AG10803 (cell line): Measurements from ENCODE around the gene RASSF1.

ENCODE experiments used
- DNase-seq: peaks from one replicate; pipeline ENCODE4 v3.0.0; 2010; ENCODE audit warnings: low read depth
- H3K4me3 ChIP-seq: 2 replicates; pipeline ENCODE4 v1.5.1; 2011; ENCODE audit warnings: mild to moderate bottlenecking, low read length, control low read depth
- TF ChIP-seq, protein P1 (sequence below): conservative IDR thresholded peaks from 2 replicates; pipeline ENCODE4 v1.5.1; 2011; ENCODE audit warnings: mild to moderate bottlenecking, low read length, control low read depth, inconsistent platforms

RASSF1 gene

DNA sequence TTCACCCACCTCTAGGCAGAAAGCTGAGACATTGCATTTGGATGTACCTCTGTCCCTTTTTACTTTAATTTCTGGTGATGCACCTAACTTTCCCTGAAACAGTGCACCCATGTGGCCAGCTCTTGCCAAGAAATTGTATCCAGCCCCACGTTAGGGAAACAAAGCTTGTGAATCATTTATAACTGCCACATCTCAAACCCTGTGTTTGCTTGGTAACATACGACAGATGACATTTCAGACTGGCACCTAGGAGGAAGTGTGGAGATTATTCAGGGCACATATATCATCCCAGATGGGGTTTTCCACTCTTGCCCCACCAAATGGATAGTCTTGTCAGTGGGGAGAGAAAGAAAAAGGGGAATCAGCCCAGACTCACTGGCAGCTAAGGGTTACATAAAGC lies 12.1 kb upstream of the RASSF1 start:
- TF ChIP-seq, protein P1, sequence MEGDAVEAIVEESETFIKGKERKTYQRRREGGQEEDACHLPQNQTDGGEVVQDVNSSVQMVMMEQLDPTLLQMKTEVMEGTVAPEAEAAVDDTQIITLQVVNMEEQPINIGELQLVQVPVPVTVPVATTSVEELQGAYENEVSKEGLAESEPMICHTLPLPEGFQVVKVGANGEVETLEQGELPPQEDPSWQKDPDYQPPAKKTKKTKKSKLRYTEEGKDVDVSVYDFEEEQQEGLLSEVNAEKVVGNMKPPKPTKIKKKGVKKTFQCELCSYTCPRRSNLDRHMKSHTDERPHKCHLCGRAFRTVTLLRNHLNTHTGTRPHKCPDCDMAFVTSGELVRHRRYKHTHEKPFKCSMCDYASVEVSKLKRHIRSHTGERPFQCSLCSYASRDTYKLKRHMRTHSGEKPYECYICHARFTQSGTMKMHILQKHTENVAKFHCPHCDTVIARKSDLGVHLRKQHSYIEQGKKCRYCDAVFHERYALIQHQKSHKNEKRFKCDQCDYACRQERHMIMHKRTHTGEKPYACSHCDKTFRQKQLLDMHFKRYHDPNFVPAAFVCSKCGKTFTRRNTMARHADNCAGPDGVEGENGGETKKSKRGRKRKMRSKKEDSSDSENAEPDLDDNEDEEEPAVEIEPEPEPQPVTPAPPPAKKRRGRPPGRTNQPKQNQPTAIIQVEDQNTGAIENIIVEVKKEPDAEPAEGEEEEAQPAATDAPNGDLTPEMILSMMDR = peak; percentile 33
- no peak overlapping the region for H3K4me3 ChIP-seq
- DNase-seq = no peak

DNA sequence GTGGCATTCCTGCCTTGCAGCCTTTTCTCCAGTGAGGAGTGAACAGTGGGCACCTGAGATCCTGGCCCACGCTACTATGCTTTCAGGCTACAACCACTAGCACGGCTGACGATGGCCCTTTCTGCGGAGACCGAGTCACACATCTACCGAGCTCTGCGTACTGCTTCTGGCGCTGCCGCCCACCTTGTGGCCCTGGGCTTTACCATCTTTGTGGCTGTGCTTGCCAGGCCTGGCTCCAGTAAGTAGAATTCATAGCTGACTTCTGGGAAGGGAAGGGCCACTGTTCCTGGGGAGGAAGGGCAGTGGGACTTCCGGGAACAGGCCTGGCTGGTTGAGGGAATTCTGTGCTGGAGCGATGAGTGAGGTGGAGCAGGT lies 10.7 kb upstream of the RASSF1 start:
- TF ChIP-seq, protein P1 = no peak
- no peak for DNase-seq
- H3K4me3 ChIP-seq = peak overlapping the region; percentile 97

DNA sequence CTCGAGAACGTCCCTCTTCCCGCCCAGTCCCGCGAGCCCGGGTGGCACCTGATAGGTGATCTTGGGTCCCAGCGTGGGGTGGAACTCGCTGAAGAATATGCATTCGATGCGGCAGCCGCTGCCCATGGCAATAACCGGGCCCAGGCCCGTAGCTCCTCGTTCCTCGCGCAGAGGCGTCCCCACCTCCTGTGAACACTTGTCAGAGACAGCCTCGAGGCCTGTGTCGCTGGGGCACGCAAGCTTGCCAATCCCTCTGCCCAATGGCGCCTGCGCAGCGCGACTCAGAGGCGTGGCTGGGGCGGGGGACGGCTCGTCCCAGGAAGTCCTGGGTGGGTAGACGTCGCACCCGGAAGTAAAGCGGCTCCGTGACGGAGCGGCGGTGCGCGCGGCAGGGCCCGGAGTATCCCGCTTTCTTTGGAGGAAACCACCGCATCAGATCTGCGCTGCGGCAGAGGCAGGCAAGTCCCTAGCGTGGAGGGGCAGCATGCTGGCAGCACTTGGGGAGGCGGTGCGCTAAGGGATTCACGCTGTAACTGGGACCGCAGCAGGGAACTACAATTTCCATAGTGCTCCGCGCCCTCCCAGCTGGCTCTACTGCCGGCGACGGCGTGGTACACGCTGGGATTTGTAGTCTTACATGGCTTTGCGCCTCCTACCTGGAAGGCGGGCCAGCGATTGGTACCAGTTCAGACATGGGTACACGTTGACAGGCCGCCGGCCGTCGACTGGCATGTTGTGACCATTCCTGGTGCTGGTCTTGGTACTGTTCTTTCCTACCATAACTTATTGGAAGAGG lies 10.1 kb upstream of the RASSF1 start, which contains the start of the genes CYB561D2 and NPRL2:
TSS of gene CYB561D2 (plus strand) at position 336 of the 796 bp plus-strand sequence. CDS start 572 bp downstream, outside the sequence.
TSS of gene NPRL2 (minus strand) at position 249 of the 796 bp plus-strand sequence. CDS start at position 126, 123 bp downstream.
- TF ChIP-seq, protein P1 = no peak
- DNase-seq = peak; percentile 90
- H3K4me3 ChIP-seq = peak within 1 kb of the TSS; percentile 97

DNA sequence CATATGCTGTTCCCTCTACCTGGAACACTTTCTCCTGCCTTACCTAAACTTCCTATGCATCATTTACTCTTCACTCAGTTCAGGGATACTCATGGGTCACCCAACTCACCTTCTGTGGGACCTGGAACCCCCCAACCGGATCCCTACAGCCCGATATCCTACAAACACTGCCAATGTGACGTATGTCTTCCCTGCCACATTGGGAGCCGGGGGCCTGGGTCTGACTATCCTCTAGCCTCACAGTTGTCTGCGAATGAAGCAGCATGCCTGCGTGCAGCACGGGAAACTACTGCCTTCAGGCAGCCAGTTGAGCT lies 9.5 kb upstream of the RASSF1 start:
- TF ChIP-seq, protein P1 = no peak
- no peak for DNase-seq
- peak overlapping the region; percentile 97 for H3K4me3 ChIP-seq

DNA sequence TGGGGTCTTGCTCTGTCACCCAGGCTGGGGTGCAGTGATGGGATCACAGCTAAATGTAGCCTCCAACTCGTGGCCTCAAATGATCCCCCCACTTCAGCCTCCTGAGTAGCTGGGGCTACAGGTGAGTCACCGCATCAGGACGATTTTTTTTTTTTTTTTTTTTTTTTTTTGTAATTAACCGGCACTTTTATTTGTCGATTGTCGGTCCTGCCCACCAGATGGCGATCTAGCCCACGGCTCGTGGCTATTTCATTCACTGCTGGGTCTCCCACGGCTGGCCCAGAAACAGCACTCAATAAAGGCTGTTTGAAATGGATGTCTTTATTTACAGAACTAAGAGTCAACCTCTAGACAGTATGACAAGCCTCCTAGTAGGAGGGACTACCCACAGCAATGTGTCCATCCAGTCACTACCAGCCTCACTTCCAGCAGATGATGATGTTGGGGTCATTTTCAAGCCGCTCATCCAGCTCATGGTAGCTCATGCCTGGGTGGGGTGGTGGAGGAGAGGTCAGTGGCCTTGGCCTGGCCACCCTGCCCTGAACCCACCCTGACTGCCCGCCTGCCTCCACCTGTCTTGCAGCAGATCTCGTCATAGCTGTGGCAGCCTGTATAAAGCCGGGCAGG lies 6.7 kb upstream of the RASSF1 start:
- DNase-seq = peak; percentile 67
- TF ChIP-seq, protein P1 = peak; percentile 69
- H3K4me3 ChIP-seq = no peak overlapping the region

DNA sequence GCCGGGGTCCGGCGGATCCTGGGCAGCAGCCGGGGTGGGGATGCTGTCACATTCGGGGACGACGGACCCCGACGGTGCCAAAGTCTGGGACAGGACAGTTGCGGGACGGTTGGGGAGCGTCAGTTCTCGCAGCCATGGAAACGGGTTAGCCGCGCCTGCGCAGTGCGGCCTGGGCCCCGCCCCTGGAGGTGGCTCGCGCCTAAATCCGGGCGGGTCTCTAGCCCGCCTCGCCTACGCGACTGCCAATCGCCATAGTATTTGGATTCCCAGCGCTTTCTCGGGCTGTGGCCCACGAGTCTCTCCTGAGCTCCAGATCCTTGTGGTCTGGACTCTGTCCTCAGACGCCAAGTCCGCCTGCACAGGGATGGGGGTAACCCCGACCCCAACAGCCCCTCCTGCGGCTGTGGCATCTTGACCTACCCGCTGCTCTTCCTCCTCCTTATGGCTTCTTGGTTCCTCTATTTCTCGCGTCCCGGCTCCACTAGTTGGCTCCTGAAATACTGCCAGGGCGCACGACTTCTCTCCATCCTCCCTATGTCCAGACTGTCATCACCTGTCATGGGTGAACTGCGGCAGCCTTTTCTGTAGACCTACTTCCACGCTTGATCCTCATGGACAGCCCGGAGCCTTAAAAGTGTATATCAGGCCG lies 5.1 kb upstream of the RASSF1 start, which contains the start of gene ZMYND10:
TSS of gene ZMYND10 (minus strand) at position 147 of the 649 bp plus-strand sequence. CDS start 153 bp downstream, outside the sequence.
- DNase-seq = peak; percentile 35
- TF ChIP-seq, protein P1 = no peak
- H3K4me3 ChIP-seq = peak within 1 kb of the TSS; percentile 64
